ENCODE results near the gene RGL1. TPM values are rescaled to one million over a fixed set of nuclear protein-coding genes. Genes with fewer than 3 reads are reported as not detected.
"Not testable (repeated sequence)": the region's sequence is repeated elsewhere in the genome, so short reads cannot be mapped to it uniquely, and the experiment has no call there.

The RGL1 gene
- total and polyA plus RNA-seq, 7 donors, result 0.93 to 6.8 (median 3.9) TPM

DNA sequence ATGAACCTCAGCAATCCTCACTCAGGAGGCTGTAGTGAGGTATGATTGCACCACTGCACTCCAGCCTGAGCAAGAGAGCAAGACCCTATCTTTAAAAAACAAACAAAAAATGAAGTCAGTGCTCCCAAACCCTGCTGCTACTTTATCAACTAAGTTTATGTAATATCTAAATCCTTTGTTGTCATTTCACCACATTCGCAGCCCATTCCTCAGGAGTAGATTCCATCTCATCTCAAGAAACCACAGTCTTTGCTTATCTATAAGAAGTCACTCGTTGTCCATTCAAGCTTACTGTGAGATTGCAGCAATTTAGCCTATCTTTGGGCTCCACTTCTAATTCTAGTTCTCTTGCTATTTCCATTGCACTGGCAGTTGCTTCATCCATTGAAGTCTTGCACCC lies 44.3 kb upstream of the RGL1 start:
- Histone ChIP-seq H3K27ac (no peak overlapping the region), H3K9me3 (no peaks in the 10 kb centered on the region), H3K4me3 (no peak overlapping the region), H3K36me3 (ENCODE audit: insufficient read depth in 1 of 2, low read depth in 1 of 2) (no peaks in the 10 kb centered on the region), H3K27me3 (ENCODE audit: insufficient read depth in 3 of 3, low read length in 2 of 3) (no peaks in the 10 kb centered on the region), H3K4me1 (no peaks in the 10 kb centered on the region)
- no peak for DNase-seq
- ATAC-seq, result no peak
- TF ChIP-seq, protein P1, sequence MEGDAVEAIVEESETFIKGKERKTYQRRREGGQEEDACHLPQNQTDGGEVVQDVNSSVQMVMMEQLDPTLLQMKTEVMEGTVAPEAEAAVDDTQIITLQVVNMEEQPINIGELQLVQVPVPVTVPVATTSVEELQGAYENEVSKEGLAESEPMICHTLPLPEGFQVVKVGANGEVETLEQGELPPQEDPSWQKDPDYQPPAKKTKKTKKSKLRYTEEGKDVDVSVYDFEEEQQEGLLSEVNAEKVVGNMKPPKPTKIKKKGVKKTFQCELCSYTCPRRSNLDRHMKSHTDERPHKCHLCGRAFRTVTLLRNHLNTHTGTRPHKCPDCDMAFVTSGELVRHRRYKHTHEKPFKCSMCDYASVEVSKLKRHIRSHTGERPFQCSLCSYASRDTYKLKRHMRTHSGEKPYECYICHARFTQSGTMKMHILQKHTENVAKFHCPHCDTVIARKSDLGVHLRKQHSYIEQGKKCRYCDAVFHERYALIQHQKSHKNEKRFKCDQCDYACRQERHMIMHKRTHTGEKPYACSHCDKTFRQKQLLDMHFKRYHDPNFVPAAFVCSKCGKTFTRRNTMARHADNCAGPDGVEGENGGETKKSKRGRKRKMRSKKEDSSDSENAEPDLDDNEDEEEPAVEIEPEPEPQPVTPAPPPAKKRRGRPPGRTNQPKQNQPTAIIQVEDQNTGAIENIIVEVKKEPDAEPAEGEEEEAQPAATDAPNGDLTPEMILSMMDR (IDR thresholded peaks at IDR 0.05), result no peak
- intact Hi-C loops (cut with DNase I), result no loop called here
- 78 to 91% (median 82%) methylated on average over 2 of the region's 2 CpGs for WGBS, 3 donors

DNA sequence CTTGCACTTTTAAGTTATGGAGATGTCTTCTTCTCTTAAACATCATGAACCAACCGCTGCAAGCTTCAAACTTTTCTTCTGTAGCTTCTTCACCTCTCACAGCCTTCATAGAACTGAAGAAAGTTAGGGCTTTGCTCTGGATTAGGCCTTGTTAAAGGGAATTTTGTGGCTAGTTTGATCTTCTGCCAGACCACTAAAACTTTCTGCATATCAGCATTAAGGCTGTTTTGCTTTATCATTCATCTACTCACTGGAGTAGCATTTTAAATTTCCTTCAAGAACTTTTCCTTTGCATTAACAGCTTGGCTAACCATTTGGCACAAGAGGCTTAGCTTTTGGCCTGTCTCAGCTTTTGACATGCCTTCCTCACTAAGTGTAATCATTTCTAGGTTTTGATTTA lies 43.0 kb upstream of the RGL1 start:
- DNase-seq (no peak), ATAC-seq (no peak)
- WGBS, 3 donors, result 87 to 94% (median 90%) methylated on average over 1 of the region's 1 CpG
- H3K4me1 ChIP-seq, result no peaks in the 10 kb centered on the region
- intact Hi-C loops (cut with DNase I), result no loop called here
- H3K9me3 ChIP-seq, result no peaks in the 10 kb centered on the region
- H3K27ac ChIP-seq, result no peak overlapping the region
- no peak overlapping the region for H3K4me3 ChIP-seq
- H3K27me3 ChIP-seq (ENCODE audit: insufficient read depth in 3 of 3, low read length in 2 of 3), result no peaks in the 10 kb centered on the region
- TF ChIP-seq, protein P1 (IDR thresholded peaks at IDR 0.05), result no peak
- H3K36me3 ChIP-seq (ENCODE audit: insufficient read depth in 1 of 2, low read depth in 1 of 2), result no peaks in the 10 kb centered on the region

DNA sequence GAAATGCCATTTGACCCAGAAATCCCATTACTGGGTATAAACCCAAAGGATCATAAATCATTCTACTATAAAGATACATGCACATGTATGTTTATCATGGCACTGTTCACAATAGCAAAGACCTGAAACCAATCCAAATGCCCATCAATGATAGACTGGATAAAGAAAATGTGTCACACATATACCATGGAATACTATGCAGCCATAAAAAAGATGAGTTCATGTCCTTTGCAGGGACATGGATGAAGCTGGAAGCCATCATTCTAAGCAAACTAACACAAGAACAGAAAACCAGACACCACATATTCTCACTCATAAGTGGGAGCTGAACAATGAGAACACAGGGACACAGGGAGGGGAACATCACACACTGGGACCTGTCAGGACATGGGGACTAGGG lies 42.1 kb upstream of the RGL1 start:
- H3K4me1 ChIP-seq; intact Hi-C loops (cut with DNase I); H3K27ac ChIP-seq; H3K4me3 ChIP-seq; H3K36me3 ChIP-seq (ENCODE audit: insufficient read depth in 1 of 2, low read depth in 1 of 2); H3K27me3 ChIP-seq (ENCODE audit: insufficient read depth in 3 of 3, low read length in 2 of 3); H3K9me3 ChIP-seq; DNase-seq; ATAC-seq: not testable (repeated sequence)

DNA sequence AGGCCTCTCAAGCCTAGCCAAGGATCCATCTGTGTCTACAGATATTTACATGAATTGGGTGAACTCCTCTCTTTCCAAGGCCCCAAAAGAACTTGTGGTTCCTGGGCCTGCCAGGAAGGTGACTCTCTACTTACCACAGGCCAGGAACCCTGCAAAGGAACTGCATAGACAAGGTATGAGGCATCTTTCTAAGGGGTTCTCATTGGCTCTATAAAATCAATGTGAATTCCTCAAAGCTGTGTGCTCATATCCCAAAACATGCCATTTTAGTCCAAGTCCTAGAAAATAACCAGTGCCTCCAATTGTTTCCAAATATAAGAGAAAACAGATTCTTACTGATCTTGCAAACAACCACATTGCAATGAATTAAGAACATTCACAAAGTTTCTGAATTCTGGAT lies 39.9 kb upstream of the RGL1 start:
- intact Hi-C loops (cut with DNase I), result no loop called here
- H3K9me3 ChIP-seq, result no peaks in the 10 kb centered on the region
- no peaks in the 10 kb centered on the region for H3K4me1 ChIP-seq
- H3K27me3 ChIP-seq (ENCODE audit: insufficient read depth in 3 of 3, low read length in 2 of 3), result no peaks in the 10 kb centered on the region
- no peak overlapping the region for H3K4me3 ChIP-seq
- ATAC-seq (no peak), DNase-seq (no peak)
- TF ChIP-seq, protein P1 (IDR thresholded peaks at IDR 0.05), result no peak
- H3K36me3 ChIP-seq (ENCODE audit: insufficient read depth in 1 of 2, low read depth in 1 of 2), result no peaks in the 10 kb centered on the region
- H3K27ac ChIP-seq, result no peak overlapping the region

DNA sequence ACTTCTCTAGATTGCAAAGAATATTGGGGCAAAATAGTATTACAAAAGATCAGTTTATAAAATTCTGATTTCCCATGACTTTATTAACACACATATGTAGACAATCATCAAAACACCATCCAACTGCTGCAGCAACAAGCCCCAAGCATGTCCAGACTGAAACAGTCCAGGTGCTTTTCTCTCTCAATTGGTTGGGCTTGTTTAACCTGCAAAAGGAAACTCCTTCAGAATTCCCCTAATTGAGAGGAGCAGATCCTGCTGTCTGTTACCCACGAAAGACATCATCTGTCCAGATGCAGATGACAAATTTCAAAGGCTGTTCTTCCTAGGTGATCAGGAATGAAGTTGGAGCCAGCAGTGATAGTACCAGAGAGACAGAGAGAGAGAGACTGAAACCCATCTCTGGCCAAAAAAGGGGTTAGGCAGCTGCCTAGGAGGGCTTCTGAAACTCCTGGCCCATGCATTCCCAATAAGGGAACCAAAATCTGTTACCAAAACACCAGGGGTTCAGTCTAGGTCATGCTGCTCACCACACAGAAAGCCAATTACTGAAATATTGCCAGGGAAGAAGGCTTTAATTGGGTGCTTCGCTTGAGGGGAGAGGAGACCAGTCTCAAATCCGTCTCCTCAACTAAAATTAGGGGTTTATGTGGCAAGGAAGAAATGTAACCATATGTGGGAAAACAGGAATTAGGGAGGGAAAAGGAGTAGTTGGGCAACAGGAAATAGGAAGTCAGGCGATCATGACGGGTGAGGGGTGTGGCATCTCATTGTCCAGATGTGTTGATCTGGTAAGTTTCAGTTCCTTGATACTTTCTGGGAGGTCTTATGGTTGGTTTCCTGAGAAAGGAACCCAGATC lies 34.7 kb upstream of the RGL1 start:
- Histone ChIP-seq H3K27ac (no peak overlapping the region), H3K4me3 (no peak overlapping the region), H3K9me3 (peaks cover 10% of the 10 kb centered on the region), H3K36me3 (ENCODE audit: insufficient read depth in 1 of 2, low read depth in 1 of 2) (no peaks in the 10 kb centered on the region), H3K4me1 (no peaks in the 10 kb centered on the region), H3K27me3 (ENCODE audit: insufficient read depth in 3 of 3, low read length in 2 of 3) (no peaks in the 10 kb centered on the region)
- 75 to 76% (median 75%) methylated on average over 5 of the region's 5 CpGs for WGBS, 3 donors
- DNase-seq (no peak), ATAC-seq (no peak)
- TF ChIP-seq, protein P1 (IDR thresholded peaks at IDR 0.05), result no peak
- intact Hi-C loops (cut with DNase I), result no loop called here
